ENCODE results near the gene IPO5.
"Not testable (repeated sequence)": the region's sequence is repeated elsewhere in the genome, so short reads cannot be mapped to it uniquely, and the experiment has no call there.

IPO5 gene

DNA sequence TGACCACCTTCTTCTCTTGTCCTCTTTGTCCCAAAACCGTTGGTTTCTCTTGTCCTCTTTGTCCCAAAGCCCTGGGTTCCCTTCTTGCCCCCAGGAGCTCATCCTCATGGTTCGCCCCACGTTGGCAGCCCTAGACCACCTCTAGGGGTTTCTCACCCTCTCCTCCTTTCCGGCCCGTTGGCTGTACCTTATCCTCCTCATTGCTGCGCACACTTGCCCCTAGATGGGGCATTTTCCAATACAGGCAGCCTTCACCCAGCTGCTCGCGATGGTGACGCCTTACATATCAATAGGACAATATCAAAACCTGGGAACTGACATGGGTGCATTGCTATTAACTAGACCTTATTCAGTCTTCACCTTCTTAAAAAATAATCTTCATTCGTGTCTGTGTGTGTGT lies 86.5 kb downstream of the IPO5 start:
- Histone ChIP-seq H3K36me3 (ENCODE audit: control insufficient read depth, insufficient read depth, low read length) (no peaks in the 10 kb centered on the region), H3K27ac (ENCODE audit: low read depth, low read length) (no peak overlapping the region), H3K9ac (ENCODE audit: low read length) (no peak overlapping the region), H3K9me3 (ENCODE audit: control insufficient read depth, insufficient read depth, low read depth, low read length) (no peaks in the 10 kb centered on the region), H3K4me1 (ENCODE audit: control insufficient read depth, insufficient read depth, low read length) (0 out of 2 replicates have a peak, but pooled peaks cover 10% of the 10 kb centered on the region), H3K27me3 (ENCODE audit: control insufficient read depth, insufficient read depth, low read length) (no peaks in the 10 kb centered on the region), H3K4me3 (ENCODE audit: low read depth, low read length) (no peak overlapping the region)

DNA sequence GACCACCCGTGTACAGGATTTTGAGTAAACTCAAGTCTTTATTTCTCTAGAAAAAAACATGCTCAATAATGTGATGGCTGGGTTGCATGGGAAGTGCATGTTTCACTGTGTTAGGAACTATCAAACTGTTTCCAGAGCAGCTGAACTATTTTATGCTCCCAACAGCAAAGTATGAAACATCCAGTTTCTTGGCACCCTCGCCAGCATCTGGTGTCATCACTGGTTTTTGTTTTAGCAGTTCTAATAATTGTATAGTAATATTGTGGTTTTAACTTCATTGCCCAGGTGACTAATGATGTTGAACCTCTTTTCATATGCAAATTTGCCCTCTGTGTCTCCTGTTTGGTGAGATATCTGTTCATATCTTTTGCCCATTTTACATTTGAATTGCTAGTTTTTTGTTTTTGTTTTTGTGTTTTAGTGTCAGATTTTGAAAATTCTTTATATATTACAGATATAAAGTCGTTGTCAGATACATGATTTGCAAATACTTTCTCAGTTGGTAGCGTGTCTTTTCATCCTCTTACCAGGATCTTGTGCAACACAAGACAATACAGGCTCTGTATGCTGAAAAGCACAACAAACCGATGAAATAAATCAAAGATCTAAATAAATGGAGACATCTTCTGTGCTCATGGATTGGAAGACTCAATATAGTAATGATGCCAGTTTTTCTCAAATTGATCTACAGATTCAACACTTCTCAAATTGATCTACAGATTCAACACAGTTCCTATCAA lies 87.8 kb downstream of the IPO5 start:
- no peak overlapping the region for H3K27ac ChIP-seq (ENCODE audit: low read depth, low read length)
- no peaks in the 10 kb centered on the region for H3K27me3 ChIP-seq (ENCODE audit: control insufficient read depth, insufficient read depth, low read length)
- H3K4me3 ChIP-seq (ENCODE audit: low read depth, low read length): no peak overlapping the region
- H3K9me3 ChIP-seq (ENCODE audit: control insufficient read depth, insufficient read depth, low read depth, low read length): no peaks in the 10 kb centered on the region
- H3K9ac ChIP-seq (ENCODE audit: low read length): no peak overlapping the region
- 0 out of 2 replicates have a peak, but pooled peaks cover 10% of the 10 kb centered on the region for H3K4me1 ChIP-seq (ENCODE audit: control insufficient read depth, insufficient read depth, low read length)
- H3K36me3 ChIP-seq (ENCODE audit: control insufficient read depth, insufficient read depth, low read length): no peaks in the 10 kb centered on the region

DNA sequence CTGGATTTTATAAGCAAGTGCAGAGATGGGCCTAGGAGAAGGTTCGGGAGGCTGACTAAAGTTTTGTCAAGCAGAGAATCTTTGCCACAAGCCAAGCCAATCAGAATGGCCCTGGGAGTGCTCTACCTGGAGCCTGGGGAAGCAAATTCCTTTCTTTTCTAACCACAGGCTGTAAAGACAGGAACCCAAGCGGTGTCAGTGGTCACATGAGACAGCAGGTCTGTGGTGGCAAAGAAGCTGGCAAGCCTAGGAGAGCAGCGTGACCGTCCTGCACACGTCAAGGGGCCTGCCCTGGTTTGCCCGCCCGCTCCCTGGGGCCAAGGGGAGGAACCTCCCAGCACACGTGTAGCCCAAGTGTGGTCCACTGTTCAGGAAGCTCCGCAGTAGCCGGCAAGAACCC lies 90.8 kb downstream of the IPO5 start:
- no peak overlapping the region for H3K9ac ChIP-seq (ENCODE audit: low read length)
- H3K4me3 ChIP-seq (ENCODE audit: low read depth, low read length): no peak overlapping the region
- H3K36me3 ChIP-seq (ENCODE audit: control insufficient read depth, insufficient read depth, low read length): no peaks in the 10 kb centered on the region
- H3K27me3 ChIP-seq (ENCODE audit: control insufficient read depth, insufficient read depth, low read length): no peaks in the 10 kb centered on the region
- no peak overlapping the region for H3K27ac ChIP-seq (ENCODE audit: low read depth, low read length)
- 0 out of 2 replicates have a peak, but pooled peaks cover 10% of the 10 kb centered on the region for H3K4me1 ChIP-seq (ENCODE audit: control insufficient read depth, insufficient read depth, low read length)
- H3K9me3 ChIP-seq (ENCODE audit: control insufficient read depth, insufficient read depth, low read depth, low read length): no peaks in the 10 kb centered on the region

DNA sequence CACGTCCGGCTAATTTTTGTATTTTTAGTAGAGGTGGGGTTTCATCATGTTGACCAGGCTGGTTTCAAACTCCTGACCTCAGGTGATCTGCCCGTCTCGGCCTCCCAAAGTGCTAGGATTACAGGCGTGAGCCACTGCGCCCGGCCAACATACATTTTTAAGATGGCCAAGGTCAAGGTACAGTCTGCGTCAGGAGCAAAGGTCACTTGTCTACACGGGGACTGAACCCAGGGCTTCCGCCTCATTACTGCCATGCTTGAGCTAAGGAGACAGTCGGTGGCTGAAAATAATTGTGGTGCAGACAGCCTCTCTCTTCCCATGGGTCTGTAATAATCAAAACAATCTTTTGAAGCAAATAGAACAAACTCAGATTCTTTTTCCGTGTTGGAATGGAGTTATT lies 94.3 kb downstream of the IPO5 start:
- H3K27me3 ChIP-seq (ENCODE audit: control insufficient read depth, insufficient read depth, low read length); H3K9me3 ChIP-seq (ENCODE audit: control insufficient read depth, insufficient read depth, low read depth, low read length); H3K9ac ChIP-seq (ENCODE audit: low read length); H3K36me3 ChIP-seq (ENCODE audit: control insufficient read depth, insufficient read depth, low read length); H3K27ac ChIP-seq (ENCODE audit: low read depth, low read length); H3K4me3 ChIP-seq (ENCODE audit: low read depth, low read length): not testable (repeated sequence)
- H3K4me1 ChIP-seq (ENCODE audit: control insufficient read depth, insufficient read depth, low read length): 0 out of 2 replicates have a peak, but pooled peaks cover 10% of the 10 kb centered on the region

DNA sequence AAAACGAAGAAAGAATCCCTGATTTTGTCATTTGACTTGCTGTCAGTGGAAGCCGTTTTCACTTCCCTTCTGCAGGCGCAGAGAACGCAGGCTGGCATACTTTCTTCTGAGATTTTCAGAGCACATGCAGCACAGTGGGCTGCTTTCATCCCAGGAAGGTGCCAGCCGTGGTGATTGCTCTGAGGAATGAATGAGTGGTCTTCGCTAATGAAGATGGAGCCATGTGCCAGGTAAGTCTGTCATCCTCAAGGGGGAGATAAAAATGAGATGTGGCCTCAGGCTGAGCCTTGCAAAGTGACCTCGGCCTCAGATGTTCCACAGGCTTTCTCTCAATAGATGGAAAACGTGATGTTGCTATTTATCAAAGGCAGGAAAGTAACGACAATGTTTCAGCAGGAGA lies 94.8 kb downstream of the IPO5 start:
- Histone ChIP-seq H3K9ac (ENCODE audit: low read length) (no peak overlapping the region), H3K4me1 (ENCODE audit: control insufficient read depth, insufficient read depth, low read length) (0 out of 2 replicates have a peak, but pooled peaks cover 10% of the 10 kb centered on the region), H3K36me3 (ENCODE audit: control insufficient read depth, insufficient read depth, low read length) (no peaks in the 10 kb centered on the region), H3K9me3 (ENCODE audit: control insufficient read depth, insufficient read depth, low read depth, low read length) (no peaks in the 10 kb centered on the region), H3K4me3 (ENCODE audit: low read depth, low read length) (no peak overlapping the region), H3K27me3 (ENCODE audit: control insufficient read depth, insufficient read depth, low read length) (no peaks in the 10 kb centered on the region), H3K27ac (ENCODE audit: low read depth, low read length) (no peak overlapping the region)

DNA sequence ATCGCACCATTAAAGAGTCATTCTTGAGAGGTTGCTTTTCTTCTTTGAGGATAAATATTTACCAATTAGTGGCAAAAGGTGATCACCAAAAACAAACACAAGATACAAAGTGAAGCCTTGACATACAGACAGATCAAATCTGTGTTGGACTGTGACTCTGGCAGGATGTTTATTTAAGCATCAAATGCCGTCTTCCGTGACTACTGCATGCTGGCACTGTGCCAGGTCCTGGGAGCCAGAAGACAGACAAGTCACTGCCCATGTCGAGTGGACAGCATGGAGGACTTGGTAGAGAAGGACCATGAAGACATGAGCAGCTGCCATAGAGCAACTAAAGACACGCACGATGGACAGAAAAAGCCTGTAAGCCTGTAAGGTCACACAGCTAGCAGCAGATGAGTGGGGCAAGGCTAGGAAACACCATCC lies 96.6 kb downstream of the IPO5 start:
- Histone ChIP-seq H3K9me3 (ENCODE audit: control insufficient read depth, insufficient read depth, low read depth, low read length) (peaks cover 2% of the 10 kb centered on the region; the same call in 1 of the 2 replicates), H3K27me3 (ENCODE audit: control insufficient read depth, insufficient read depth, low read length) (no peaks in the 10 kb centered on the region), H3K9ac (ENCODE audit: low read length) (no peak overlapping the region), H3K4me1 (ENCODE audit: control insufficient read depth, insufficient read depth, low read length) (no peaks in the 10 kb centered on the region), H3K36me3 (ENCODE audit: control insufficient read depth, insufficient read depth, low read length) (no peaks in the 10 kb centered on the region), H3K27ac (ENCODE audit: low read depth, low read length) (no peak overlapping the region), H3K4me3 (ENCODE audit: low read depth, low read length) (no peak overlapping the region)

DNA sequence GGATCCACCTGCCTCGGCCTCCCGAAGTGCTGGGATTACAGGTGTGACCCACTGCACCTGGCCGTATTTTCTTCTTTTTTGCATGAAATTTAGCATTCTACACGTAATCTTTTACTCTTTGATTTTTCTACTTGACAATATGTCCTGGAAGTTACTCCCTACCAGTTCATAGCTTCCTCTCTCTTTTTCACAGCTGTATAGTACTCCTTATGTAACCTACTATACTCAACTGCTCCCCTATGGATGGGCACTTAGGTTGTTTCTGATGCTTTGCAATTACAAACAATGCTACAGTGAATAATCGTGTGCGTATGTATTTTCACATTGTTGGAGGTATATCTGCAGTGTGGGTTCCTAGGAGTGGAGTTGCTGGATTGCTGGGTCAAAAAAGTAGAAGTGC lies 98.9 kb downstream of the IPO5 start:
- no peaks in the 10 kb centered on the region for H3K4me1 ChIP-seq (ENCODE audit: control insufficient read depth, insufficient read depth, low read length)
- H3K4me3 ChIP-seq (ENCODE audit: low read depth, low read length): no peak overlapping the region
- no peaks in the 10 kb centered on the region for H3K36me3 ChIP-seq (ENCODE audit: control insufficient read depth, insufficient read depth, low read length)
- no peaks in the 10 kb centered on the region for H3K27me3 ChIP-seq (ENCODE audit: control insufficient read depth, insufficient read depth, low read length)
- H3K27ac ChIP-seq (ENCODE audit: low read depth, low read length): no peak overlapping the region
- peaks cover 2% of the 10 kb centered on the region; the same call in 1 of the 2 replicates for H3K9me3 ChIP-seq (ENCODE audit: control insufficient read depth, insufficient read depth, low read depth, low read length)
- H3K9ac ChIP-seq (ENCODE audit: low read length): no peak overlapping the region

DNA sequence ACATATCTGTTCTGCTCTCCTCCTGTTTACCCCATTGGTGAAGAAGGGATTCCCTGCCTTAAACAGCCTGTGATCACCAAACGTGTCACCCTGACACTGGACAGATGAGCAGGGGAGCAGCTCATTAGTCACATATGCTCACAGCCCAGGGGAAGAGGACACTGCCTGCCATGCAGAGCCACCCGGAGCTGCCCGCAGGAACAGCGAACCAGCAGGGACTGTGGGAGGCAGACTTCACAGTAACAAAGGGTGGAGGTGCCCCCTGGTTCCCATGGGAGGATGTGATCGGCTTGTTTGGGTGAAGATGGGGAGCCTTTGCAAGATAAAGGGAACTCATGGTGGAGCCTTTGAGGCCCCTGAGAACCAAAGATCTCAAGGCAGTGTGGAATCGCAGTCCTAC lies 100.8 kb downstream of the IPO5 start:
- Histone ChIP-seq H3K9ac (ENCODE audit: low read length) (no peak overlapping the region), H3K4me1 (ENCODE audit: control insufficient read depth, insufficient read depth, low read length) (no peaks in the 10 kb centered on the region), H3K36me3 (ENCODE audit: control insufficient read depth, insufficient read depth, low read length) (no peaks in the 10 kb centered on the region), H3K9me3 (ENCODE audit: control insufficient read depth, insufficient read depth, low read depth, low read length) (peaks cover 2% of the 10 kb centered on the region; the same call in 1 of the 2 replicates), H3K4me3 (ENCODE audit: low read depth, low read length) (no peak overlapping the region), H3K27me3 (ENCODE audit: control insufficient read depth, insufficient read depth, low read length) (no peaks in the 10 kb centered on the region), H3K27ac (ENCODE audit: low read depth, low read length) (no peak overlapping the region)

DNA sequence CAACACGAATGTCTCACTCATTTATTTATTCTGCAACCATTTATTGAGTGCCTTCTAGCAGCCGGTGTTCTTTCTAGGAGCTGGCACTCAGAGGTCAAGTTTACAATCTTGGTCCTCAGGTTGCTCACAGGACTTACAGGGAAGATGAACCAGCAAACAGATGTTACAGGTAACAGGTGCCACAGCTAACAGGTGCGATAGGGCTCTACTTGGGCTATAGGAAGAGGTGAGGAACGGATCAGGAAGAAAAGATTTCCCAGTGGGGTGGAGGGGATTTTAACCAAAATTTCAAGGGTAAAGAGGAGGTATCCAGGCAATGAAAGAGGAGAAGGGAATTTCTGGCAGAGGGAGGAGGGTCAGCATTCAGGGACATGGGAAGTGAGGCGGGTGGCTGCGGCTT lies 102.1 kb downstream of the IPO5 start:
- H3K27ac ChIP-seq (ENCODE audit: low read depth, low read length): no peak overlapping the region
- H3K4me1 ChIP-seq (ENCODE audit: control insufficient read depth, insufficient read depth, low read length): no peaks in the 10 kb centered on the region
- peaks cover 2% of the 10 kb centered on the region; the same call in 1 of the 2 replicates for H3K9me3 ChIP-seq (ENCODE audit: control insufficient read depth, insufficient read depth, low read depth, low read length)
- H3K9ac ChIP-seq (ENCODE audit: low read length): no peak overlapping the region
- H3K4me3 ChIP-seq (ENCODE audit: low read depth, low read length): no peak overlapping the region
- H3K27me3 ChIP-seq (ENCODE audit: control insufficient read depth, insufficient read depth, low read length): no peaks in the 10 kb centered on the region
- H3K36me3 ChIP-seq (ENCODE audit: control insufficient read depth, insufficient read depth, low read length): no peaks in the 10 kb centered on the region

DNA sequence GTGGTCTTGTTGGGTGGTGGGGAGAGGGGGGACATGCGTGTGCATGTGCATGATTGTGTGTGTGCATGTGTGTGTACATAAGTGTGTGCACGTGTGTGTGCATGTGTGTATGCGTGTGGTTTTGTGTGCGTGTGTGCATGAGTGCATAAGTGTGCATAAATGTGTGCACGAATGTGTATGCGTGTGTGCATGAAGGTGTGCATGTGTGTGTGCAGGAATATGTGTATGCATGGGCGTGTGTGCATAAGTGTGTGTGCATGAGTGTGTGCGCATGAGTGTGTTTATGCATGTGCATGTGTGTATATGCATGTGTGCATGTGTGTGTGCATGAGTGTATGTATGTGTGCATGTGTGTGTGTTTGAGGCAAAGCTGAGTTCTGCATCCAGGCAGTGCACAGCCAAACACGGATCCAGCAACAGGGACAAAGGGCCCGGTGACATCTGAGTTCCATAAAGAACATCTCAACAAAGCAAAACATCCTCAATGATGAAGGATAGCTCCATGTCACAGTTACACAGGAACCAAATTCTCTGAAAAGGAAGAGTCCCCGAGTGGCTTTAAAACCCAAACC lies 103.5 kb downstream of the IPO5 start:
- H3K27ac ChIP-seq (ENCODE audit: low read depth, low read length): no peak overlapping the region
- peaks cover 5% of the 10 kb centered on the region for H3K4me1 ChIP-seq (ENCODE audit: control insufficient read depth, insufficient read depth, low read length)
- H3K36me3 ChIP-seq (ENCODE audit: control insufficient read depth, insufficient read depth, low read length): no peaks in the 10 kb centered on the region
- H3K27me3 ChIP-seq (ENCODE audit: control insufficient read depth, insufficient read depth, low read length): no peaks in the 10 kb centered on the region
- no peak overlapping the region for H3K4me3 ChIP-seq (ENCODE audit: low read depth, low read length)
- peaks cover 2% of the 10 kb centered on the region; the same call in 1 of the 2 replicates for H3K9me3 ChIP-seq (ENCODE audit: control insufficient read depth, insufficient read depth, low read depth, low read length)
- H3K9ac ChIP-seq (ENCODE audit: low read length): no peak overlapping the region

DNA sequence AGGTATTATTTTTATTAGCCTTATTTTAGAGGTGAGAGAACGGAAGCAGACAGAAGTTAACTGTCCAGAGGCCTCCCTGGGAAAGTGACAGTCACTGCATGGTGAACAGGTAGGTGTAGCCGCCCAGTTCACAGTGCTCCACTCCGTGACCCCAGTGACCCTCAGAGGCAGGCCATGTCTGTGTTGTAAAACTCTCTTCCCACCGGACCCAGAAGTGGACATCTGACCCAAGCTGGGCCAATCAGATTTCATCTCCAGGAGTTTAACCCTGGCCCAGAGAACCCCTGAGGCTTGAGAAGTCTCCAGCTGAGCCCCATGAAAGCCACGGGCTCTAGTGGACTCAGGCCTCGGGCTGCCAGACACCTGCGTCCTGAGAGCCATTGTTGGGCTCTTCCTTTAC lies 105.8 kb downstream of the IPO5 start:
- no peaks in the 10 kb centered on the region for H3K36me3 ChIP-seq (ENCODE audit: control insufficient read depth, insufficient read depth, low read length)
- peaks cover 5% of the 10 kb centered on the region for H3K4me1 ChIP-seq (ENCODE audit: control insufficient read depth, insufficient read depth, low read length)
- no peaks in the 10 kb centered on the region for H3K27me3 ChIP-seq (ENCODE audit: control insufficient read depth, insufficient read depth, low read length)
- H3K9me3 ChIP-seq (ENCODE audit: control insufficient read depth, insufficient read depth, low read depth, low read length): no peaks in the 10 kb centered on the region
- H3K27ac ChIP-seq (ENCODE audit: low read depth, low read length): no peak overlapping the region
- H3K4me3 ChIP-seq (ENCODE audit: low read depth, low read length): no peak overlapping the region
- H3K9ac ChIP-seq (ENCODE audit: low read length): no peak overlapping the region

All from HUES6 (cell line).